GM12878 (cell line): ENCODE measurements around the gene SF3A1. TPM values are rescaled to one million over a fixed set of nuclear protein-coding genes. Genes with fewer than 3 reads are reported as not detected.

ENCODE experiments used
- ATF7 ChIP-seq: fragments of 450-650 bp; IDR thresholded peaks from 2 replicates; pipeline ENCODE4 v1.6.1; 2016; ENCODE audit warnings: low read depth, mild to moderate bottlenecking
- BHLHE40 ChIP-seq, 2 experiments: fragments of 450-650 bp in 1 of 2; IDR thresholded peaks; 2 replicates each; pipeline ENCODE4 v1.6.1; 2011 to 2017; ENCODE audit warnings: low read depth in 2 of 2, borderline replicate concordance in 1 of 2, improper control_type of control experiment in 1 of 2, low read length in 1 of 2, mild to moderate bottlenecking in 1 of 2
- CREB1 ChIP-seq: IDR thresholded peaks from 2 replicates; pipeline ENCODE4 v1.6.1; 2012; ENCODE audit warnings: low read depth, mild to moderate bottlenecking, inconsistent platforms
- KDM1A ChIP-seq: fragments of 200-600 bp; sonication (generic); IDR thresholded peaks from 2 replicates; pipeline ENCODE4 v1.6.1; 2016; ENCODE audit warnings: borderline replicate concordance
- KLF5 ChIP-seq: fragments of 450-650 bp; IDR thresholded peaks from 2 replicates; pipeline ENCODE4 v1.6.1; 2014; ENCODE audit warnings: mild to moderate bottlenecking; ENCODE audit not compliant: partially characterized antibody
- NKRF ChIP-seq: fragments of 450-650 bp; conservative IDR thresholded peaks from 2 replicates; pipeline ENCODE4 v1.6.1; 2017; ENCODE audit warnings: mild to moderate bottlenecking, moderate library complexity
- NRF1 ChIP-seq: conservative IDR thresholded peaks from 2 replicates; pipeline ENCODE4 v1.6.1; 2011; ENCODE audit warnings: mild to moderate bottlenecking, low read depth, low read length, improper control_type of control experiment
- POU2F2 ChIP-seq: IDR thresholded peaks from 3 replicates; pipeline ENCODE4 v1.6.1; 2011; ENCODE audit warnings: low read depth, mild to moderate bottlenecking, low read length, borderline replicate concordance
- RAD51 ChIP-seq: fragments of 450-650 bp; IDR thresholded peaks from 2 replicates; pipeline ENCODE4 v1.6.1; 2016; ENCODE audit warnings: moderate library complexity, mild to moderate bottlenecking, inconsistent platforms
- SIN3A ChIP-seq: IDR thresholded peaks from 2 replicates; pipeline ENCODE4 v1.6.1; 2012; ENCODE audit warnings: low read depth, low read length, improper control_type of control experiment
- STAT1 ChIP-seq: fragments of 450-650 bp; conservative IDR thresholded peaks from 2 replicates; pipeline ENCODE4 v1.6.1; 2014; ENCODE audit warnings: antibody characterized with exemption, mild to moderate bottlenecking
- SUPT20H ChIP-seq: IDR thresholded peaks from 2 replicates; pipeline ENCODE4 v1.6.1; 2011; ENCODE audit warnings: low read depth, mild to moderate bottlenecking, low read length, moderate library complexity, borderline replicate concordance; ENCODE audit not compliant: control insufficient read depth
- WRNIP1 ChIP-seq: IDR thresholded peaks from 2 replicates; pipeline ENCODE4 v1.6.1; 2011; ENCODE audit warnings: low read depth, low read length, improper control_type of control experiment, borderline replicate concordance
- ZBTB40 ChIP-seq: fragments of 450-650 bp; IDR thresholded peaks from 2 replicates; pipeline ENCODE4 v1.6.1; 2016; ENCODE audit warnings: mild to moderate bottlenecking, moderate library complexity, borderline replicate concordance
- ZNF592 ChIP-seq: fragments of 450-650 bp; IDR thresholded peaks from 2 replicates; pipeline ENCODE4 v1.6.1; 2017; ENCODE audit warnings: mild to moderate bottlenecking, moderate library complexity
- polyA plus RNA-seq, 11 experiments: library from polyadenylated mRNA; depleted of rRNA in 4 of 11; unstranded in 6 of 11; stranded (reverse) in 5 of 11; fragments of >200 nt; fragmentation: Nextera tagmentation in 4 of 11; fragmentation: Illumina TruSeq in 1 of 11; extraction: Ambion mirVana in 4 of 11; extraction: Trizol in 1 of 11; gene quantifications; 1 replicate in 1 of 11; 2 replicates in 10 of 11; pipeline versions ENCODE4 v1.2.1 to v1.2.3, GENCODE V29; 2011 to 2016; ENCODE audit warnings: inconsistent platforms in 2 of 11, missing spikeins in 2 of 11, low read depth in 1 of 11
- total RNA-seq, 4 experiments: library from RNA; depleted of rRNA in 3 of 4; stranded (reverse); fragments of >200 nt in 3 of 4; fragmentation: Illumina TruSeq in 1 of 4; extraction: Trizol in 1 of 4; gene quantifications; 2 replicates each; pipeline versions ENCODE4 v1.2.1 to v1.2.3, GENCODE V29; 2013 to 2021

SF3A1 gene
- total and polyA plus RNA-seq, 10 of the 15 experiments (the other 5 are each of a cell fraction or from before 2014, with no cell fraction given), result 10.4 to 239 (median 46.0) TPM

GRCh38 chr22:30308518-30309230, 48.0 kb downstream of the SF3A1 start (continued):
- TF ChIP-seq ZBTB40 (no peak), WRNIP1 (no peak), KDM1A (no peak), NRF1 (no peak), SUPT20H (no peak), POU2F2 (no peak), RAD51 (no peak), NKRF (no peak; the same call in 1 of the 2 replicates), BHLHE40 (IDR thresholded peaks at IDR 0.05; ENCODE audit: borderline replicate concordance in 1 of 2, low read depth in 2 of 2, low read length in 1 of 2) (0 out of 4 replicates have a peak, but pooled peaks of 1 of the 2 experiments have one; percentile 24), SIN3A (no peak), STAT1 (no peak), ZNF592 (no peak), ATF7 (peak; percentile 98), KLF5 (no peak), CREB1 (peak; percentile 83)
